Lower leg skin (tissue), 3 donors: ENCODE results near the gene TXNDC16.

Experiments used
- CTCF ChIP-seq, 3 donors: fragments of 450-650 bp; IDR thresholded peaks; one replicate each; pipeline ENCODE4 v1.5.1; 2016; ENCODE audit warnings: antibody characterized with exemption in 3 of 3, mild to moderate bottlenecking in 3 of 3, moderate library complexity in 2 of 3
- POLR2A ChIP-seq, 2 donors: fragments of 450-650 bp; IDR thresholded peaks; one replicate each; pipeline ENCODE4 v1.6.1; 2016 to 2017; ENCODE audit warnings: antibody characterized with exemption in 2 of 2, mild to moderate bottlenecking in 1 of 2, moderate library complexity in 1 of 2

- no peak for TF ChIP-seq CTCF (IDR thresholded peaks at IDR 0.05)
- TF ChIP-seq POLR2A (IDR thresholded peaks at IDR 0.05) = no peak
Measured at GRCh38 chr14:52463375-52463774, 88.9 kb downstream of the TXNDC16 start.
